Measurements from ENCODE around the gene PHLPP2. TPM values are rescaled to one million over a fixed set of nuclear protein-coding genes. Genes with fewer than 3 reads are reported as not detected.

The PHLPP2 gene
- total and polyA plus RNA-seq, 2 experiments from 2014 or later: 7.4 to 15.0 TPM

GRCh38 chr16:71737501-71737900 lies 13.0 kb upstream of the PHLPP2 start:
- Histone ChIP-seq H3K27me3 (no peaks in the 10 kb centered on the region), H3K79me2 (peaks cover 3% of the 10 kb centered on the region), H2AFZ (no peak overlapping the region), H4K20me1 (ENCODE audit: insufficient read depth, poor library complexity, severe bottlenecking) (no peaks in the 10 kb centered on the region), H3K9me2 (replicated peaks; ENCODE audit: insufficient read depth) (no peaks in the 10 kb centered on the region), H3K36me3 (replicated peaks; ENCODE audit: insufficient read depth, low read depth) (no peaks in the 10 kb centered on the region), H3K4me1 (ENCODE audit: insufficient read depth) (no peaks in the 10 kb centered on the region), H3K27ac (no peak overlapping the region), H3K9me3 (ENCODE audit: low read depth) (no peaks in the 10 kb centered on the region), H3K4me2 (no peak overlapping the region), H3K4me3 (no peak overlapping the region)
- no peak for TF ChIP-seq EZH2phosphoT487 (IDR thresholded peaks at IDR 0.05; ENCODE audit: low read depth, severe bottlenecking, unreplicated experiment)
- no peak for TF ChIP-seq EZH2 (IDR thresholded peaks at IDR 0.05; ENCODE audit: borderline replicate concordance)
- TF ChIP-seq CTCF (IDR thresholded peaks at IDR 0.05; ENCODE audit: poor library complexity): no peak
- WGBS (ENCODE audit: low lambda C conversion rate, missing lambda C conversion rate): 96% methylated on average over 6 of the region's 6 CpGs
- DNase-seq (ENCODE audit: low spot score): no peak

- Histone ChIP-seq H3K9me3 (ENCODE audit: low read depth) (no peaks in the 10 kb centered on the region), H3K4me1 (ENCODE audit: insufficient read depth) (no peaks in the 10 kb centered on the region), H3K4me2 (no peak overlapping the region), H3K79me2 (no peaks in the 10 kb centered on the region), H3K27ac (peak overlapping the region; percentile 17), H3K27me3 (no peaks in the 10 kb centered on the region), H2AFZ (no peak overlapping the region), H3K36me3 (replicated peaks; ENCODE audit: insufficient read depth, low read depth) (peaks cover 7% of the 10 kb centered on the region), H4K20me1 (ENCODE audit: insufficient read depth, poor library complexity, severe bottlenecking) (no peaks in the 10 kb centered on the region), H3K9me2 (replicated peaks; ENCODE audit: insufficient read depth) (no peaks in the 10 kb centered on the region), H3K4me3 (no peak overlapping the region)
- DNase-seq (ENCODE audit: low spot score): no peak
- WGBS (ENCODE audit: low lambda C conversion rate, missing lambda C conversion rate): 62% methylated on average over 5 of the region's 5 CpGs
- TF ChIP-seq EZH2phosphoT487 (IDR thresholded peaks at IDR 0.05; ENCODE audit: low read depth, severe bottlenecking, unreplicated experiment) (no peak), CTCF (IDR thresholded peaks at IDR 0.05; ENCODE audit: poor library complexity) (no peak), EZH2 (IDR thresholded peaks at IDR 0.05; ENCODE audit: borderline replicate concordance) (no peak)
Observed at GRCh38 chr16:71734511-71734910, 10.0 kb upstream of the PHLPP2 start.

- H2AFZ ChIP-seq: no peak overlapping the region
- H3K4me3 ChIP-seq: no peak overlapping the region
- H4K20me1 ChIP-seq (ENCODE audit: insufficient read depth, poor library complexity, severe bottlenecking): no peaks in the 10 kb centered on the region
- no peak for TF ChIP-seq CTCF (IDR thresholded peaks at IDR 0.05; ENCODE audit: poor library complexity)
- TF ChIP-seq EZH2 (IDR thresholded peaks at IDR 0.05; ENCODE audit: borderline replicate concordance): no peak
- TF ChIP-seq EZH2phosphoT487 (IDR thresholded peaks at IDR 0.05; ENCODE audit: low read depth, severe bottlenecking, unreplicated experiment): no peak
- WGBS (ENCODE audit: low lambda C conversion rate, missing lambda C conversion rate): 88% methylated on average over 3 of the region's 3 CpGs
- peaks cover 7% of the 10 kb centered on the region for H3K36me3 ChIP-seq (replicated peaks; ENCODE audit: insufficient read depth, low read depth)
- H3K4me2 ChIP-seq: no peak overlapping the region
- no peaks in the 10 kb centered on the region for H3K9me2 ChIP-seq (replicated peaks; ENCODE audit: insufficient read depth)
- no peaks in the 10 kb centered on the region for H3K9me3 ChIP-seq (ENCODE audit: low read depth)
- no peak for DNase-seq (ENCODE audit: low spot score)
- H3K27me3 ChIP-seq: no peaks in the 10 kb centered on the region
- H3K79me2 ChIP-seq: no peaks in the 10 kb centered on the region
- H3K27ac ChIP-seq: no peak overlapping the region
- no peaks in the 10 kb centered on the region for H3K4me1 ChIP-seq (ENCODE audit: insufficient read depth)
Observed at GRCh38 chr16:71732587-71732986, 8.1 kb upstream of the PHLPP2 start.

Measured in hepatocyte (in vitro differentiated cells).